Glomerular visceral epithelial cell (primary cell): Measurements from ENCODE around the gene SYTL2.

Experiments used
- DNase-seq: peaks from one replicate; pipeline ENCODE4 v3.0.0-alpha.2; 2016; ENCODE audit errors: extremely low spot score

Gene SYTL2

GRCh38 chr11:85826116-85826855, 15.3 kb upstream of the SYTL2 start:
- peak; percentile 48 for DNase-seq

DNA sequence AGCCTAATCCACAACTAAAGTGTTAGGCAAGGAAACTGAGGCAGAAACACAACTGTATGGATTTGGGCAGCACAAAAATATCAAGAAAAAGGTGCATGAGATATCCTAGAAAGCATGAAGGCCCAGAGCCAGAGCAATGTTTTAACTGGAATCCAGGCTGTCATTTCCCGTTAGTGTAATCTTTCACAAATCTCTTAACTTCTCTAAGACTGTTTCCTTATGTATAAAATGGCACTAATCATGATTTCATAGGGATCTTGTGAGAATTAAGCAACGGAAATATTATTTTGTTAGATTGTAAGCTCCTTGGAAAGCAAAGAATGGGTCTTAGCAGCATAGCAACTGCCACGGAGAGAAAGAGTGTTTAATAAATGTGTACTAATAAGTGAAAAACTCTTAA, 14.7 kb upstream of the SYTL2 start:
- no peak for DNase-seq

GRCh38 chr11:85823816-85824215, 12.9 kb upstream of the SYTL2 start:
- no peak for DNase-seq

DNA sequence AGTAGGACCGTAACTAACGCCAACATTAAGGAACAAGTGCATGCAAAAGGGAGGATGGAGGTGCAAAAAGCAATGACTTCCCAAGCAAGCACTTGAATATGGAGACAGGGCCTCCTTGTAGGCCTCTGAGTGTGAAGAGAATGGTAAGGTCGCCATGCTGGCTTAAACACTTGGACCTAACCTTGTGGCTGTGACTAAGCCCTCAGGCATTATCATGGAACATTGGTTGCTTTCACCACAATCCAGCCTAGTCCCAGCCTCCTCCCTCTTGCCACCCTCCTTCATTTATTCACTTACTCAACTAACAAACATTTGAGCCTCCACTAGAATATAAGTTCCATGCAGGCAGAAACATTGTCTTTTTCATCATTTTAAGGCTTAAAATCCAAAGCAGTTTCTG, 11.9 kb upstream of the SYTL2 start:
- DNase-seq, result peak; percentile 68

GRCh38 chr11:85821636-85822035, 10.7 kb upstream of the SYTL2 start:
- peak; percentile 45 for DNase-seq

DNA sequence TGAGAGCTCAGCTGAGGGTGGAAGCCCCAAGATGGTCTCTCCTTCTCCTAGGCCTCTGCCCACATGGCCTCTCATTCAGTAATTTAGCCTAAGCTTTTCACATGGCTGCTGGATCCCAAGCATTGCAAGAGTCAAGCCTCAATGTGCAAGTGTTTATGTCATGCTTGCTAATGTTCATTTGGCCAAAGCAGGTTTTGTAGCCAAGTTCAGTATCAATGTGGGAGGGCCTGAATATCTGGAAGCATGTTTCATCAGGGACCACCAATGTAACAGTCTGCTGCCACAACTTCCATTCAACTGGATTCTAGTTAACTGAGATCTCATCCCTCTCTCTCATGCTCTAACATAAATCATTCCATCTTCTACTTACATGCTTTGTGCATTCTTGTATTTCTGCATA, 8.5 kb upstream of the SYTL2 start:
- no peak for DNase-seq

- DNase-seq, result no peak
Measured at GRCh38 chr11:85815186-85815931, 4.4 kb upstream of the SYTL2 start.

DNA sequence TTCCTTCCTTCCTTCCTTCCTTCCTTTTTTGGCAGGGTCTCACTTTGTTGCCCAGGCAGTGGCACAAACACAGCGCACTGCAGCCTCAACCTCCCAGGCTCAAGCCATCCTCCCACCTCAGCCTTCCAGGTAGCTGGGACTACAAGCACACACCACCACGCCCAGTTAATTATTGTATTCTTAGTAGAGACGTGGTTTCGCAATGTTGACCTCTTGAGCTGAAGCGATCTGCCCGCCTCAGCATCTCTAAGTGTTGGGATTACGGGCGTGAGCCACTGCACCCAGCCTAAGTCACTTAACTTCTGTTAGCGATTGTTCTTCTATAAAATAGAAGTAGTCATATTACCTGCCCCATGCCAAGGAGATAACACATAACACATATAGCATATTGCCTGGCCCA, 2.8 kb upstream of the SYTL2 start:
- no peak for DNase-seq

GRCh38 chr11:85811624-85812023, 683 bp upstream of the SYTL2 start:
- no peak for DNase-seq

GRCh38 chr11:85810521-85810870, 445 bp downstream of the SYTL2 start:
- DNase-seq, result no peak

DNA sequence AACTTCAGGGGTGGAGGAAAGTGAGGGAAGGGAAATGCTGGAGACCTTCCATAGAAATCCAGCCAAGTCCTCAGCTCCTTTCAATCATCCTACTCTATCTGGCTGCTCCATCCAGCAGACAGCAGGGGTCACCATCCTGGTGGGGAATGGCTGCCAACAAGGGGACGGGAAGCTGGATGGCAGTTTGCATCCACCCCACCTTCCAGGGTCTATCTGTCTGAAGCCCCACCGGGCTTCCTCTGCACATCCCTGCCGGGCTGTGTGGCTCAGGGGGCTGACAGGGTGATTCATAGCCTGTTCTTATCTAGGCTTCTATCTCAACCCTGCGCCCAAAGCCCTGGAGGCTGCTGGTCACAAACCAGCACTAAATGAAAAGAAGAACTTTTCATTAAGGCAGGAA, 1.1 kb downstream of the SYTL2 start:
- DNase-seq, result no peak

GRCh38 chr11:85809191-85809590, 1.8 kb downstream of the SYTL2 start:
- no peak for DNase-seq

- no peak for DNase-seq
Measured at GRCh38 chr11:85806876-85807275, 4.1 kb downstream of the SYTL2 start.

DNA sequence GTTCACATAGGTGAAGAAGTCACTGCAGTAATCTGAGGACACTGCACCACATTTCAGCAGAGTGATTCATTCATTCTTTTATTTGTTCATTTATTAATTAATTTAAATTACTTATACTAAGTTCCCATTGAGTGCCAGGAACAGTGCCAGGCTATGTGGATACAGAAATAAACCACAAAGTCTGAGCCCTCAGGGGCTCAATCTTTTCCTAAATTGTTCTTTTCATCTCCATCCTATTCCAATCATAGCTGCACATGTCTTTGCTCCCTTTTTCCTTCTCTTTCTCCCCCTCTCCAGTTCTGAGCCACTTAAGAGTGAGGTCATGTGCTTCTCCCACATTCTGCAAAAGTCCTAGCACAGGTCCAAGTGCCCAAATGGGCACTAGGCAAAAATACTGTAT, 4.9 kb downstream of the SYTL2 start:
- no peak for DNase-seq

GRCh38 chr11:85805387-85805786, 5.6 kb downstream of the SYTL2 start:
- DNase-seq, result no peak

DNA sequence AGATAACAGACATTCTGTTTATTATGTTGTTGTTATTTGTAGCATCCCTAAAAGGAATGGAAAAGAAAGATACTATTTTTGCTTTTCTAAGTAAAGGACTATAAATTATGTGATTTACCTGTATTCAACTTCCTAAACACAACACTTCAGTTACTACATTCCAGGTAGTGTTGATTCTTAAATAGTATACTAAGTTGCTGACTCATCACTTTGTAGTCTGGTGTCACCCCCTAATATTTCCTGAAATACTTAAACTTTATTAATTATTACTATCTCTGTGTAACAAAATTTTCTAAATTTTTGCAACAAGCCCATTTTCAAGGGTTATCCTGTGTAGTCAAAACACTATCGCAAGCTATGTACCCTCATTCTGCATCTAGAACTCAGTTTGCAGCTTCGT, 7.0 kb downstream of the SYTL2 start:
- no peak for DNase-seq

DNA sequence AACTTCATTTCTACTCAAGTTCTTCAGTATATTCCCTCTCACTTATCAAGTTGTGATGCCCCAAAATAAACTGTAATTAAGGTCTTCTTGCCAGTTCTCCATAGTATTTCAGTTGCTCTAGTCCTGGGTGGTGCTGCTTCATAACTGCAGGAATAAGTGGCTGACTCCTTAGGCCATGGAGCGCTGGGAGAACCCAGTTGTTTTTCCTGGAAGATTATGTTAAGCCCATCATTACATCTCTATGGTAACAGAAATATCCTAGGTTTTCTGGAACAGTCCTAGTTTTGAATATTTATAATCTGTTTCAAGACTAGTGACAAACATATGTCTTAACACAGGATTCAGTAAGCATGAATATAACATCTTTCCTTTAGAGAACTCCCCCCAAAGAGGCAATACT, 7.6 kb downstream of the SYTL2 start:
- DNase-seq, result no peak

- no peak for DNase-seq
Measured at GRCh38 chr11:85801527-85801926, 9.4 kb downstream of the SYTL2 start.

GRCh38 chr11:85800595-85801342, 10.2 kb downstream of the SYTL2 start:
- no peak for DNase-seq

DNA sequence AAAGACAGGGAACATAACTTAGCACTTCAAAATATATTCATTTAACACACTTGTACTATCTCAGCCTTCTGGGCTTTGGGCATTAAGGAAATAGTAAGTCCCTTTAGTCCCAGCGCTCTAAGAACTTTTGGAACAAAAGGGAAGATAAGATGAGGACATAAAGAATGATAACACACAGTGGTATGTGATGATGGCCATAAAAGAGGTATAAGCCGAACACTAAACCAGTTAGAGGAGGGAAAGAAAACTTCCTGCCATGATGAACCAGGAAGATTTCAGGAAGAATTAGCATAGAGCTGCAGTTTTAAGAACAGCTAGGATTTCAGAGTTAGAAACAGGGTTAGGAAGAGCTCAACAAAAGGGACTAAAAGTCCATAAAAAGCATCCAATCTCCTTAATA, 11.8 kb downstream of the SYTL2 start:
- no peak for DNase-seq

GRCh38 chr11:85798361-85798760, 12.6 kb downstream of the SYTL2 start:
- no peak for DNase-seq

DNA sequence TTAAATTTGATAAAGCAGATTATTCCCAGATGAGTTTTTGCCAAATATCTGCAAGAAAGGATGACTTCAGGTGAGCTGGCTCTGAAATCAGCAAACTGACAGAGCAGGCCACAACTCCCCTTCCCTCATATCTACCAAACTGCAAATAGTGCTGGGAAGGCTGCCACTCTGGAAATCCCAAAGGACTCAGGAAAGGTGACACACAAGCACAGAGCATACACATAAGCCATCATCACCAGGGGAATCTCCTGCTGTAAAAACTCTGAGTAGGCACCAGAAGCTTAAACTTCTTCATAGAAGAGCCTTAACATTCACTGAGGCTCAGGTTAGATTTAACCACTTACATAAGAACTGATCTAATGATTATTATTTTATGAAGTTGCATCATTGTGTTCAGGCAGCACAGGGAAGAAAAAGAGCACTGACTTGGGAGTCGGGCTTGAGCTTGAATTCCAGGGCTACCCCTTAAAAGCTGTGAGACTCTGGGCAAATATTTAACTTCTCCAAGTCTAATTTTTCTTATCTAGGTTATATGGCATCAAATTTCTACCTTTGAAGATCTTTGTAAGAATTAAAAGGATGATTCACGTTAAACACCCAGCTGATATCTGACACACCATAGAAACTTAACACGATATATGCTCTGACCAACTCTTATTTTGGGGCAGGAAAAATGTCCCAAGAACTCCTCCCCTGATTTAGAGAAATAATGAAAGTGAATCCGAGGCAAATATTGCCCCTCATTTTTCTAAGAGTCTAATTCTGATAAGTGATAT, 15.0 kb downstream of the SYTL2 start:
- no peak for DNase-seq
